PFSK-1 (cell line): ENCODE results near the gene P2RX2.

Source experiments
- FOXP2 ChIP-seq: optimal IDR thresholded peaks from 2 replicates; pipeline ENCODE3; 2011; ENCODE audit warnings: borderline replicate concordance, control low read depth, inconsistent platforms; ENCODE audit not compliant: insufficient read depth; ENCODE audit errors: extremely low read length, extremely low read depth
- POLR2AphosphoS5 ChIP-seq: IDR thresholded peaks from 2 replicates; pipeline ENCODE4 v1.6.1; 2012; ENCODE audit warnings: low read depth, mild to moderate bottlenecking, control low read depth, low read length, moderate library complexity
- REST ChIP-seq, 2 experiments: IDR thresholded peaks; 2 replicates each; pipeline versions ENCODE4 v1.6.1 to v1.8.0; 2011 to 2012; ENCODE audit warnings: low read depth in 2 of 2, low read length in 2 of 2, control low read depth in 1 of 2, inconsistent platforms in 1 of 2, mild to moderate bottlenecking in 1 of 2, moderate library complexity in 1 of 2; ENCODE audit not compliant: insufficient read depth in 1 of 2
- SIN3A ChIP-seq: IDR thresholded peaks from 2 replicates; pipeline ENCODE4 v1.6.1; 2012; ENCODE audit warnings: mild to moderate bottlenecking, low read length, moderate library complexity, borderline replicate concordance; ENCODE audit not compliant: insufficient read depth
- TAF1 ChIP-seq: IDR thresholded peaks from 2 replicates; pipeline ENCODE4 v1.6.1; 2012; ENCODE audit warnings: low read length, control low read depth, borderline replicate concordance; ENCODE audit not compliant: insufficient read depth

The P2RX2 gene

GRCh38 chr12:132585177-132585576 lies 33.4 kb upstream of the P2RX2 start:
- TF ChIP-seq POLR2AphosphoS5 (no peak), SIN3A (no peak), TAF1 (no peak), REST (IDR thresholded peaks at IDR 0.05; ENCODE audit: insufficient read depth in 1 of 2, low read depth in 2 of 2, low read length in 2 of 2) (no peak), FOXP2 (no peak)

- no peak for TF ChIP-seq POLR2AphosphoS5
- no peak for TF ChIP-seq FOXP2
- no peak for TF ChIP-seq REST (IDR thresholded peaks at IDR 0.05; ENCODE audit: insufficient read depth in 1 of 2, low read depth in 2 of 2, low read length in 2 of 2)
- TF ChIP-seq TAF1, result no peak
- TF ChIP-seq SIN3A, result no peak
Measured at GRCh38 chr12:132586929-132587328, 31.6 kb upstream of the P2RX2 start.

- no peak for TF ChIP-seq FOXP2
- no peak for TF ChIP-seq REST (IDR thresholded peaks at IDR 0.05; ENCODE audit: insufficient read depth in 1 of 2, low read depth in 2 of 2, low read length in 2 of 2)
- TF ChIP-seq TAF1, result no peak
- no peak for TF ChIP-seq SIN3A
- TF ChIP-seq POLR2AphosphoS5, result no peak
Measured at GRCh38 chr12:132587781-132588180, 30.8 kb upstream of the P2RX2 start.

GRCh38 chr12:132588319-132588718 lies 30.3 kb upstream of the P2RX2 start:
- TF ChIP-seq TAF1 (no peak), POLR2AphosphoS5 (no peak), FOXP2 (no peak), REST (IDR thresholded peaks at IDR 0.05; ENCODE audit: insufficient read depth in 1 of 2, low read depth in 2 of 2, low read length in 2 of 2) (no peak), SIN3A (no peak)

- no peak for TF ChIP-seq FOXP2
Measured at GRCh38 chr12:132588821-132589669, 29.5 kb upstream of the P2RX2 start.
